Ecto neural progenitor cell (in vitro differentiated cells): Measurements from ENCODE around the gene JPH2.
"Not testable (repeated sequence)": the region's sequence is repeated elsewhere in the genome, so short reads cannot be mapped to it uniquely, and the experiment has no call there.

Experiments used
- DNase-seq: peaks from one replicate; pipeline ENCODE4 v3.0.0-alpha.2; 2018; ENCODE audit warnings: low spot score

JPH2 gene

DNA sequence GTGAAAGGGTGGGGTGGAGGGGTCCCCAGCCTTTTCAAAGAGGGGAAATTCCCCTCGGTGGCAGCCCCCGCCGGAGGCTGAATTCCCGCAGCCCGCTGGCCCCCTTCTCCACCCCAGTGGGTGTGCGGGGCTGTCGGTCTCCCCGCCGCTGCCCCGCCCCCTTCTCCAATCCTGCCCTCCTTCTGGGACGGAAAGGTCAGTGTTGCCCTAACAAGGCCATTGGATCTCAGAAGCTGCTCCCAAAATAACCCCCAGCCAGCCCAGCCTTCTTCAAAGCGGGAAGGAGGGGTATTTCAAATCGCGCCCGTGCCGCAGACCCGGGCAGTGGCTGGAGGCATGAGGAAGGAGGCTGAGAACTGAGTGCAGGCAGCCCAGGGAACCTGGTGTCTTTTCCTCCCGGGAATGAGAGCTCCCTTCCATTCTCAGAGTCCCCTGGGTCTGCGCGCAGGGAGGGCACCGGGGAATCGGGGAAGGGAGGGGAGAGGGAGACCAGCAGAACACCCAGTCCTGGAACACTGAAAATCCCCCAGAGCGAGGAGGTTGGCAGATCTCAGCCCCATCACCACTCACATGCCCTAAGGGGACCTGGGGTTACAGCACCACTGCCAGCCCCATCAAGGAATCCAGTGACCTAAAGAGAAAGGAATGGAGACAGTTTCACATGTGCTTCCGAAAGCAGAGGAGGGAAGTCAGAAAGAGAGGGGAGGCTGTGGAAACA is at the start of gene JPH2:
Gene JPH2 (minus strand): TSS at position 135 of the 718 bp plus-strand sequence. CDS start 483 bp downstream, outside the sequence.
- peak; percentile 66 for DNase-seq

- DNase-seq = no peak
Measured at GRCh38 chr20:44235702-44236101, 48.7 kb upstream of the JPH2 start.

DNA sequence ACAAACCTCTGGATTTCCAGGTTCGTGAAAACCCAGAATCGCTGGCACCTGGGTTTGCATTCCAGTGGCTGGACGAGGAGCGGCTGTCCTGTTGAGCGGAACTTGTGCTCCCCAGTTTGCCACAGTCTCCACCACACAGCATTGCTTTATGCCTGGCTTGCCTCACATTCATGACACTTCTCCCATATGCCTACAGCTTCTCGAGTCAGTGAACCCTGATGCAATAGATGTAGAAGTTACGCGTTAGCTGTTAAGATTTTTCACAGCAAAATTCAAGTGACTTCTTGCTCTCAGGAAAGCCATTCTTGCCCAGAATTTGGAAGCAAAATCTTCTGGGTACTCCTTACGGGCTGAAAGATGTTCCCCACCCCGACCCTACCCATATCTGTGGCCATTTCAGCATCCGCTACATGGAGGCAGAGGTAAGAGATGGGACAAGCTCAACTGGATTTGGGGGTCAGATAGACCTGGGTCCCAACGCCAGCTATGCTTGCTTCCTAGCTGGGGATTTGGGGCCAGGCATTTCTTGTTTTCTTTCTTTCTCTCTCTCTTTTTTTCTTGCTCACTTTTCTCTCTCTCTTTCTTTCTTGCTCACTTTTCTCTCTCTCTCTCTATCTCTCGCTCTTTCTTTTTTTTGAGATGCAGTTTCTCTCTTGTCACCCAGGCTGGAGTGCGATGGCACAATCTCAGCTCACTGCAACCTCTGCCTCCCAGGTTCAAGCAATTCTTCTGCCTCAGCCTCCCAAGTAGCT is 47.8 kb upstream of the JPH2 start:
- no peak for DNase-seq

- no peak for DNase-seq
Measured at GRCh38 chr20:44233436-44234016, 46.5 kb upstream of the JPH2 start.

GRCh38 chr20:44232469-44232856 is 45.5 kb upstream of the JPH2 start:
- DNase-seq = not testable (repeated sequence)

DNA sequence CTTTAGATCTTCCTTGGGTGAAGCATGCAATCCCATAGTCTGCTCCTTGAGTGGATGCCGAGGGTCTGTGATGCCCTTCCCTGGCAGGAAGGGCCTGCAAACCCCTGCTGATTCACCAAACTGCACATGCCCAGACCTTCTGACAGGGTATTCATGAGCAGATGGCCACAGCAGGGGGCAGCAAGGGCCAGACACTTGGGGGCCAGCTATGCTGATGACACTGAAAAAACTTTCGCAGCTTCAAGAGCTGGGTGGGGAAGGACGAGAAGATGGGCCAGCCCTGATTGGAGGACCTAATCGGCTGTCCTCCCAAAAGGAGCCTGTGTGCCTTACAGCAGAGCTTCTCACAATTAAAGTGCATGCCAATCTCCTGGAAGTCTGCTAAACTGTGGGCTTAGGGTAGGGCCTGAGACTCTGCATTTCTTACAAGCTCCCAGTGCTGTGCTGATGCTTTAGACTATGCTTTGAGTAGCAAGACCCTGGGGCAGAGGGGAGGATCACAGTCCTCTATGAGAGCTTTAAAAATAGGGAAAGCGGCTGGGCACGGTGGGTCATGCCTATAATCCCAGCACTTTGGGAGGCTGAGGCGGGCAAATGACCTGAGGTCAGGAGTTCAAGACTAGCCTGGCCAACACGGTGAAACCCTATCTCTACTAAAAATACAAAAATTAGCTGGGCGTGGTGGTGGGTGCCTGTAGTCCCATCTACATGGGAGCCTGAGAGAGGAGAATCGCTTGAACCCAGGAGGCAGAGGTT is 44.9 kb upstream of the JPH2 start:
- DNase-seq = no peak

GRCh38 chr20:44231193-44231592 is 44.2 kb upstream of the JPH2 start:
- DNase-seq = no peak

- DNase-seq = no peak
Measured at GRCh38 chr20:44228465-44229258, 41.7 kb upstream of the JPH2 start.

DNA sequence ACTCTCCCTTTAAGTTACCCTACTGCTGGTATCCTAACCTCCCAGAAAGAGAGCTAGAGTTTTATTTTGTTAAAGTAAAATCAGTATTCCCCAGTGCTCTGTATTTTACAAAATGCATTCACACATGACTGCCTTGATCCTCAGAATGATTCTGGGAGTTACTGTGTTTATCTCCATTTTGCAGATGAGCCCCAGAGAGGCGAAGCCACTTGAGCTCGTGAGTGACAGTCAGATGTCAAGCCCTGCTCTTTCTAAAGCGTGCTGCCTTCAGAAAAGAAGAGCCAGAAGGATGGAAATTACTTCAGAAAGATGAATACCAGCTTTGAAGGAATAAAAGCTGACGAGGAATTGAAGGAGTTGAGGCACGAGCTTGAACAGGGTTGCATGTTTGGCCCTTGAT is 37.6 kb upstream of the JPH2 start:
- no peak for DNase-seq

DNA sequence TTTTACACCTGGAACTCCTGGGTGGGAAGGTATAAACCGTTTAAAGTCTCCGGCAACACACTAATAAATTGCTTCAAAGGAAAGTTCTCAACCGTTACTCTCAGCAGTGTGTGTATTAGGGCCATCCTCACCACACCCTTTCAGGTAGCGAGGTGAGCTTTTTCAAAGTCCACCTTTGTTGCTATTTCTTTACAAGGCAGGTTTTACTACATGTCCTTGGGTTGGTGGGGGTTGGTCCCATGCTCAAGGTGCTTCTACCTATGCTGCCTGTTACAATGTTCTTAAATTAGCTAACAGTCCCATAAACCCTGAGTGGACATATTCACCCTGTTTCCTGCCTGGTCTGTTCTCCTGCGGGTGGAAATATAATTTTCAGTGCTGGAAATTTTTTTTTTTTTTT is 36.7 kb upstream of the JPH2 start:
- no peak for DNase-seq

DNA sequence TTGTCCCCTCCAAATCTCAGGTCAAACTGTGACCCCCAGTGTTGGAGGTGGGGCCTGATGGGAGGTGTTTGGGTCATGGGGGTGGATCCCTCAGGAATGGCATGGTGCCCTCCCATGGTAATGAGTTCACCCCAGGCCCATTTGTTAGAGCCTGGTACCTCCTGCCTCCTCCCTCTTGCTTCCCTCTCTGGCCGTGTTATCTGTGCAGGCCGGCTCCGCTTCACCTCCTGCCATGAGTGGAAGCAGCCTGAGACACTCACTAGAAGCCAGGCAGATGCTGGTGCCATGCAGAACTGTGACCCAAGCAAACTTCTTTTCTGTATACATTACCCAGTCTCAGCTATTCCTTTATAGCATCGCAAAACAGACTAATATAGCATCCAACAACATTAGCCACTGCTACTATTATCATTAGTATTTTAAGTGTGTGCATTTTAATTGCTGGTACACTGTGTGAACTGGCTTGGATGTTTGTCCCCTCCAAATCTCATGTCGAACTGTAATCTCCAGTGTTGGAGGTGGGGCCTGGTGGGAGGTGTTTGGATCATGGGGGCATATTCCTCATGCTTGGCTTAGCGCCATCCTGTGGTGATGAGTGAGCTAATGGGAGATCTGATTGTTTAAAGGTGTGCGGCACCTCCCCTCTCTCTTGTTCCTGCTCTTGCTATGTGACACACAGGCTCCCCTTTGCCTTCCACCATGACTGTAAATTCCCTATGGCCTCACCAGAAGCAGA is 35.8 kb upstream of the JPH2 start:
- no peak for DNase-seq

DNA sequence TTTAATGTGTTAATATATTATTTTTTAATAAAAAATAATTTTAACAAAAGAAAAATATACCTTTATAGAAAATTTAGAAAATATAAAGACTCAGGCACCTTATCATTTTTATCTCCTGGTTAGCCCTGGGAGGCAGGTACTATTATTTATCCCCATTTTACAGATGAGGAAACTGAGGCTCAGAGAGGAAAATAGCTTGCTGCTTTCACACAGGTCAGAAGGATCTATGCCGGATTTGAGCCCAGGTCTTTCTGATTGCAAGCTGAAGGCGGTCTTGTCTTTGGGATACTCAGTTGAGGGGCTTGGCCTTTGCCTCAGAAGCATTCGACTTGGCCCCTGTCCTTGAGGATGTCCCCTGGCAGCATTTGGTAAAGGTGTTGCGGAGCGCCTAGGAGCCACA is 35.0 kb upstream of the JPH2 start:
- no peak for DNase-seq

DNA sequence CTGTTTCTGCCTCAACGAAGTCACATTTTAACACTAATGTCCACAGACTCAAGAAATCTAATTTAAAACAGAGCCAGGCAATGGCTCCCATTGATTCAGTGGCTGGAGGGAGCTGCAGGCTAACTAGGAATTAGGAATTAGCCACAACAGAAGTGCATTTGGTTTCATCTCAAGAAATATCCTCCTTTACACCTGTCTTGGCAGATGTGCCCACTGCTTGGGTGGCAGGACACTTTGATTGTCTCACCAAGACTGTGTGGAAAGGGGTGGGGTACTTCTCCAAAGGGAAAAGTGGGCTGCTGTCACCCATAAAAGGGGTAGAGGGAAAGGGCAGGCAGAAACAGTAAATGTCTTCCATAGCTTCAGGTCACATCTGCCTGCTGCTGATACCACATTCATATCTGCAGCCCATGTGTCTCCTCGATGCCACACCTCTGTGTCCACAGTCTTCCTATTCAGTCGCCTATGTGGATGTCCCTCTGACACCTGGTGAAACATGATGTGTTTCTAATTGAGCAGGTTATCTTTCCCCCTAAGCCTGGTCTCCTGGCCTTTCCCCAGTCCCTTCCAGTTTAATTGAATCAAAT is 34.5 kb upstream of the JPH2 start:
- DNase-seq = no peak

- no peak for DNase-seq
Measured at GRCh38 chr20:44219791-44220190, 32.8 kb upstream of the JPH2 start.

GRCh38 chr20:44219170-44219730 is 32.3 kb upstream of the JPH2 start:
- DNase-seq = no peak

- no peak for DNase-seq
Measured at GRCh38 chr20:44218446-44218845, 31.5 kb upstream of the JPH2 start.

DNA sequence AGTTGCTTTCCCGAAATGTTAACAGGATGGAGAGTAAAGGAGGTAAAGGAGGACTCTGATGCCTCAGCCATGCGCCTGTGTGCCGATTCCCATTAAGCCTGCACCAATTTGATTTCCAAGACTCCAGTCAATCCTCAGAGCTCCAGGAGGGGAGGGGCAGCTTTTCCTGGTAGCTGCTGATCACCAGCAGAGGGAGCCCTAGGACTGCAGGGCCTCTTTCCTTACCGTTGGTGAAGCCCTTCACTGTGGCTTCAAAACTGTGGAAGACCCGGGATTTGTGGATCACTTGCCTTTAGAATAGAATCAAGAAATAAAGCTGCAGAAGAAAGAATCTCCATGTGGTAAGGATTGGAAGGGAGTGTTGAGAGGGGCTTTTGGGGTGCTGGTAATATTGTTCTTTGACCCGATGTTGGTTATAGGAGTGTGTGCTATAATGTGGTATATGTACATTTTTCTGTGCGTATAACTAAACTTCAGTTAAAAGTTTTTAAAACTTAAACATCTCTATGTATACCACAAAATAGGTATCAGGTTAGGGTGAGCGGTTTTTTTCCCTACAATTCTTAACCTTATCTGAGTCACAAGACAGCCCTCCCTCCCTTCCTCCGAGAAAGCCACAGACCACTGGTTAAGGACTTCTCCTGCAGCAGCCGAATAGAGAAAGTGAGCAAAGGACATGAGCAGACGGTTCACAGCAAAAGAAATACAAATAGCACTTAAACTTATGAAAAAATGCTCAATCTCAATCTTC is 30.5 kb upstream of the JPH2 start:
- peak; percentile 76 for DNase-seq

- DNase-seq = peak; percentile 67
Measured at GRCh38 chr20:44215125-44215524, 28.1 kb upstream of the JPH2 start.

DNA sequence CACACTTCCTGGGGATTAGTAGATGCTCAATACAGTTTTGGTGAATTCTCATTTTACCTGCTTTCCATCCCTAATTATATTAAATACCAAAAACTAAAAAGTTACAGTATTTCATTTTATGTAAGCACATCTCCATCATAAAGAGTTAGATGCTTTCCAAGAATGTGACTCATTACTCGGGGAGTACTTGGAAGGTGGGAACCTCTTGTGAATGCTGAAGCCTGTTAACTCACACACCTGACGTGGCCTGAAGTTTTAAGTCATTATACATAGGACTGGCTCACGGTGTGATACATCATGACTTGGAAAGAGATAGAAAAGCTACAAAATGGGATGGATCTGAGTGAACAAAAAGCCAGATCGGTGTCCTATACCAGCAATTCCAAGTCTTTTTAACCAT is 25.8 kb upstream of the JPH2 start:
- DNase-seq = no peak
